HepG2 (cell line): Measurements from ENCODE around the gene PEMT. TPM values are rescaled to one million over a fixed set of nuclear protein-coding genes. Genes with fewer than 3 reads are reported as not detected.

Experiments used
- ARID3A ChIP-seq: IDR thresholded peaks from 2 replicates; pipeline ENCODE4 v1.6.1; 2012; ENCODE audit warnings: low read depth, low read length, improper control_type of control experiment
- ATF4 ChIP-seq, 2 experiments: fragments of 450-650 bp in 1 of 2; sonication (generic) in 1 of 2; formaldehyde crosslinking; IDR thresholded peaks; 2 replicates each; pipeline versions ENCODE4 v1.5.0 to v1.8.0; 2020 to 2022; ENCODE audit warnings: mild to moderate bottlenecking in 1 of 2, missing genetic modification reagents in 1 of 2
- ATF7-NPFF ChIP-seq: sonication (generic); formaldehyde crosslinking; IDR thresholded peaks from 2 replicates; pipeline ENCODE4 v1.8.1; 2023; ENCODE audit warnings: mild to moderate bottlenecking, low read depth, missing genetic modification reagents, moderate library complexity
- DPF2 ChIP-seq: sonication (generic); formaldehyde crosslinking; IDR thresholded peaks from 2 replicates; pipeline ENCODE4 v1.4.0; 2020; ENCODE audit warnings: mild to moderate bottlenecking, low read depth, missing genetic modification reagents, borderline replicate concordance
- EZH2 ChIP-seq: conservative IDR thresholded peaks from 2 replicates; pipeline ENCODE4 v1.6.1; 2012; ENCODE audit warnings: mild to moderate bottlenecking, low read depth, low read length, moderate library complexity
- HOXA7 ChIP-seq: sonication (generic); formaldehyde crosslinking; IDR thresholded peaks from 2 replicates; pipeline ENCODE4 v1.8.1; 2022; ENCODE audit warnings: mild to moderate bottlenecking, missing genetic modification reagents, moderate library complexity
- IRX3 ChIP-seq: sonication (generic); formaldehyde crosslinking; IDR thresholded peaks from 2 replicates; pipeline ENCODE4 v1.8.1; 2023; ENCODE audit warnings: mild to moderate bottlenecking, low read depth, missing genetic modification reagents, borderline replicate concordance
- KDM4B ChIP-seq: sonication (generic); formaldehyde crosslinking; IDR thresholded peaks from 2 replicates; pipeline ENCODE4 v1.4.0; 2020; ENCODE audit warnings: missing genetic modification reagents
- KDM5B ChIP-seq: sonication (generic); formaldehyde crosslinking; IDR thresholded peaks from 2 replicates; pipeline ENCODE4 v1.4.0; 2020; ENCODE audit warnings: missing genetic modification reagents, mild to moderate bottlenecking, borderline replicate concordance
- KLF9 ChIP-seq: IDR thresholded peaks from 2 replicates; pipeline ENCODE4 v1.6.1; 2016; ENCODE audit warnings: low read depth
- MZF1 ChIP-seq: sonication (generic); formaldehyde crosslinking; IDR thresholded peaks from 2 replicates; pipeline ENCODE4 v1.8.1; 2023; ENCODE audit warnings: mild to moderate bottlenecking, missing genetic modification reagents, borderline replicate concordance
- NFIB ChIP-seq: sonication (generic); formaldehyde crosslinking; IDR thresholded peaks from 2 replicates; pipeline ENCODE4 v1.9.0; 2021; ENCODE audit warnings: missing genetic modification reagents, mild to moderate bottlenecking, borderline replicate concordance
- POLR2AphosphoS2 ChIP-seq: IDR thresholded peaks from 2 replicates; pipeline ENCODE4 v1.6.1; 2011; ENCODE audit warnings: low read depth, low read length, improper control_type of control experiment
- RFXAP ChIP-seq: sonication (generic); formaldehyde crosslinking; IDR thresholded peaks from 2 replicates; pipeline ENCODE4 v1.4.0; 2020; ENCODE audit warnings: missing genetic modification reagents, borderline replicate concordance
- SYNCRIP ChIP-seq: fragments of 200-400 bp; formaldehyde crosslinking; IDR thresholded peaks from 2 replicates; pipeline ENCODE4 v1.6.1; 2018; ENCODE audit warnings: mild to moderate bottlenecking, low read depth, low read length; ENCODE audit not compliant: insufficient read depth
- TRIM24 ChIP-seq: sonication (generic); formaldehyde crosslinking; IDR thresholded peaks from 2 replicates; pipeline ENCODE4 v1.8.0; 2022; ENCODE audit warnings: mild to moderate bottlenecking, missing genetic modification reagents
- TSC22D2 ChIP-seq: sonication (generic); formaldehyde crosslinking; IDR thresholded peaks from 2 replicates; pipeline ENCODE4 v1.5.1; 2020; ENCODE audit warnings: missing genetic modification reagents, mild to moderate bottlenecking, borderline replicate concordance
- U2AF1 ChIP-seq: fragments of 200-400 bp; formaldehyde crosslinking; optimal IDR thresholded peaks from 2 replicates; pipeline ENCODE3; 2017; ENCODE audit warnings: mild to moderate bottlenecking, low read depth, low read length
- ZFP82 ChIP-seq: sonication (generic); formaldehyde crosslinking; IDR thresholded peaks from 2 replicates; pipeline ENCODE4 v1.5.1; 2020; ENCODE audit warnings: mild to moderate bottlenecking, missing genetic modification reagents, borderline replicate concordance
- ZFP91 ChIP-seq: sonication (generic); formaldehyde crosslinking; IDR thresholded peaks from 2 replicates; pipeline ENCODE4 v1.9.0; 2022; ENCODE audit warnings: missing genetic modification reagents, mild to moderate bottlenecking, borderline replicate concordance
- ZNF205 ChIP-seq: IDR thresholded peaks from 2 replicates; pipeline ENCODE4 v1.6.1; 2018; ENCODE audit warnings: missing biosample characterization, missing genetic modification reagents
- ZNF263 ChIP-seq: sonication (generic); formaldehyde crosslinking; IDR thresholded peaks from 2 replicates; pipeline ENCODE4 v1.4.0; 2020; ENCODE audit warnings: missing genetic modification reagents
- ZNF556 ChIP-seq: sonication (generic); formaldehyde crosslinking; IDR thresholded peaks from 2 replicates; pipeline ENCODE4 v1.4.0; 2020; ENCODE audit warnings: mild to moderate bottlenecking, missing genetic modification reagents, borderline replicate concordance
- ZNF740 ChIP-seq: sonication (generic); formaldehyde crosslinking; IDR thresholded peaks from 2 replicates; pipeline ENCODE4 v1.4.0; 2020; ENCODE audit warnings: missing genetic modification reagents
- ZNF777 ChIP-seq: sonication (generic); formaldehyde crosslinking; IDR thresholded peaks from 2 replicates; pipeline ENCODE4 v1.4.0; 2020; ENCODE audit warnings: missing genetic modification reagents
- ZNF790 ChIP-seq: sonication (generic); formaldehyde crosslinking; IDR thresholded peaks from 2 replicates; pipeline ENCODE4 v1.8.0; 2022; ENCODE audit warnings: missing genetic modification reagents, mild to moderate bottlenecking, borderline replicate concordance
- polyA plus RNA-seq, 8 experiments: library from polyadenylated mRNA; depleted of rRNA in 3 of 8; stranded (reverse) in 7 of 8; unstranded in 1 of 8; fragments of >200 nt; fragmentation: Illumina TruSeq in 4 of 8; extraction: Trizol in 4 of 8; gene quantifications; 2 replicates each; pipeline versions ENCODE4 v1.2.1 to v1.2.3, GENCODE V29; 2011 to 2016; ENCODE audit warnings: low read depth in 4 of 8, missing spikeins in 1 of 8, mixed read lengths in 1 of 8; ENCODE audit not compliant: insufficient read depth in 1 of 8
- total RNA-seq, 5 experiments: library from RNA; depleted of rRNA; stranded (reverse); fragments of >200 nt; fragmentation: Illumina TruSeq; extraction: Trizol; gene quantifications; 2 replicates each; pipeline ENCODE4 v1.2.3, GENCODE V29; 2016; ENCODE audit warnings: low read depth in 1 of 5

Gene PEMT
- total and polyA plus RNA-seq, 2 of the 13 experiments (the other 11 are each of a cell fraction or from before 2014, with no cell fraction given) = 31.7 to 43.6 TPM

- TF ChIP-seq ZNF556 (CRISPR knock-in tag) (no peak; the same call in 1 of the 2 replicates), DPF2 (CRISPR knock-in tag) (peak; percentile 75; the same call in 1 of the 2 replicates), HOXA7 (no peak), U2AF1 (no peak), NFIB (CRISPR knock-in tag) (no peak), SYNCRIP (no peak), POLR2AphosphoS2 (no peak), MZF1 (CRISPR knock-in tag) (no peak), ARID3A (no peak), ATF4 (CRISPR knock-in tag; IDR thresholded peaks at IDR 0.05) (no peak), KDM4B (CRISPR knock-in tag) (no peak), ZNF790 (CRISPR knock-in tag) (no peak), ZNF740 (CRISPR knock-in tag) (peak; percentile 93), RFXAP (no peak), ZFP82 (CRISPR knock-in tag) (no peak), TSC22D2 (CRISPR knock-in tag) (no peak), ATF7-NPFF (CRISPR knock-in tag) (no peak), TRIM24 (CRISPR knock-in tag) (0 out of 2 replicates have a peak, but pooled peaks have one; percentile 36), IRX3 (CRISPR knock-in tag) (no peak), ZNF205 (CRISPR knock-in tag) (peak; percentile 45; the same call in 1 of the 2 replicates), ZNF263 (no peak), KLF9 (CRISPR knock-in tag) (no peak), ZFP91 (CRISPR knock-in tag) (peak; percentile 70; the same call in 1 of the 2 replicates), ZNF777 (no peak), KDM5B (CRISPR knock-in tag) (peak; percentile 75; the same call in 1 of the 2 replicates), EZH2 (no peak)
These were observed 129.3 kb downstream of the PEMT start (continued) for GRCh38 chr17:17462048-17462824.
